HepG2 (cell line): Measurements from ENCODE around the gene CDK6. TPM values are rescaled to one million over a fixed set of nuclear protein-coding genes. Genes with fewer than 3 reads are reported as not detected.
A peak's percentile ranks its signal among the peaks of the same experiment; 100 is the strongest.

ENCODE experiments used
- ATAC-seq: fragments of 200-7000 bp; cut with Tn5 transposase; 3 replicates; pipeline ENCODE4 v1.9.1; 2020; ENCODE audit warnings: mild to moderate bottlenecking, moderate library complexity
- BruUV-seq: library from RNA; stranded (reverse); fragments of 400-500 nt; replicated peaks from 2 replicates; lab custom pipeline; 2021; lab: Mats Ljungman, UMichigan
- CTCF ChIA-PET: fragments of 300-600 bp; formaldehyde crosslinking; extraction: SDS; loops from one replicate; lab custom pipeline; 2021; ENCODE audit warnings: low total read pairs, inconsistent platforms, low intra/inter-chr PET ratio; lab: Yijun Ruan, JAX
- POLR2A ChIA-PET: fragments of 350-600 bp; sonication (Branson Sonifier 250); formaldehyde crosslinking; loops from one replicate; lab custom pipeline; 2020; ENCODE audit warnings: antibody characterized with exemption, inconsistent platforms; lab: Yijun Ruan, JAX
- DNase-seq: peaks from one replicate; pipeline ENCODE4 v3.0.0-alpha.2; 2015; ENCODE audit warnings: low spot score
- FAIRE-seq: peaks from 3 replicates; lab custom pipeline; 2011; peaks lifted over from hg19 to GRCh38; lab: Jason Lieb, UNC
- H2AFZ ChIP-seq: one replicate; pipeline ENCODE4 v1.6.1; 2011; ENCODE audit warnings: low read length, inconsistent platforms
- H3K27ac ChIP-seq: fragments of 300-600 bp; 3 replicates; pipeline ENCODE4 v1.8.0; 2011; ENCODE audit warnings: mixed run types, mild to moderate bottlenecking, mixed read lengths, low read length, inconsistent platforms; ENCODE audit not compliant: insufficient read depth; ENCODE audit errors: extremely low read length
- H3K27me3 ChIP-seq, 2 experiments: fragments of 200-600 bp in 1 of 2; 2 replicates in 1 of 2; 3 replicates in 1 of 2; pipeline versions ENCODE4 v1.6.0 to v1.8.0; 2011; ENCODE audit warnings: low read length in 2 of 2, mild to moderate bottlenecking in 2 of 2, moderate library complexity in 2 of 2, inconsistent platforms in 1 of 2; ENCODE audit not compliant: insufficient read depth in 2 of 2, control insufficient read depth in 1 of 2
- H3K36me3 ChIP-seq, 2 experiments: fragments of 200-600 bp in 1 of 2; replicated peaks in 1 of 2; 2 replicates in 1 of 2; 3 replicates in 1 of 2; pipeline versions ENCODE4 v1.5.1 to v1.8.0; 2011; ENCODE audit warnings: low read length in 2 of 2, inconsistent platforms in 1 of 2; ENCODE audit not compliant: insufficient read depth in 2 of 2, control insufficient read depth in 1 of 2
- H3K4me1 ChIP-seq: 2 replicates; pipeline ENCODE4 v1.5.1; 2012; ENCODE audit warnings: low read length, inconsistent platforms; ENCODE audit not compliant: insufficient read depth
- H3K4me2 ChIP-seq: 2 replicates; pipeline ENCODE4 v1.6.0; 2011; ENCODE audit warnings: low read depth, low read length, inconsistent platforms
- H3K4me3 ChIP-seq, 3 experiments: fragments of 200-600 bp in 1 of 3; sonication (generic), shearing (Covaris generic) in 1 of 3; replicated peaks in 1 of 3; 2 replicates each; pipeline ENCODE4 v1.5.1; 2011 to 2016; ENCODE audit warnings: low read length in 3 of 3, inconsistent platforms in 2 of 3, low read depth in 2 of 3, mild to moderate bottlenecking in 2 of 3, control low read depth in 1 of 3, mixed read lengths in 1 of 3; ENCODE audit not compliant: insufficient read depth in 1 of 3
- H3K79me2 ChIP-seq: one replicate; pipeline ENCODE4 v1.6.1; 2011; ENCODE audit warnings: low read length, inconsistent platforms; ENCODE audit not compliant: insufficient read depth
- H3K9ac ChIP-seq: 2 replicates; pipeline ENCODE4 v1.6.0; 2011; ENCODE audit warnings: mild to moderate bottlenecking, low read depth, low read length, inconsistent platforms; ENCODE audit not compliant: insufficient read depth
- H3K9me3 ChIP-seq: 2 replicates; pipeline ENCODE4 v1.5.1; 2012; ENCODE audit warnings: mild to moderate bottlenecking, low read length
- H4K20me1 ChIP-seq: 2 replicates; pipeline ENCODE4 v1.6.0; 2011; ENCODE audit warnings: inconsistent platforms, mild to moderate bottlenecking, low read length, moderate library complexity; ENCODE audit not compliant: insufficient read depth
- ADNP ChIP-seq: sonication (generic); formaldehyde crosslinking; IDR thresholded peaks from 2 replicates; pipeline ENCODE4 v1.4.0; 2020; ENCODE audit warnings: missing genetic modification reagents
- ATF7 ChIP-seq, 2 experiments: fragments of 450-650 bp in 1 of 2; sonication (generic) in 1 of 2; formaldehyde crosslinking in 1 of 2; IDR thresholded peaks; 2 replicates each; pipeline versions ENCODE4 v1.4.0 to v1.6.1; 2016 to 2020; ENCODE audit warnings: antibody characterized with exemption in 1 of 2, mild to moderate bottlenecking in 1 of 2, missing genetic modification reagents in 1 of 2
- MAFK ChIP-seq, 2 experiments: IDR thresholded peaks in 1 of 2; conservative IDR thresholded peaks in 1 of 2; 2 replicates each; pipeline ENCODE4 v1.6.1; 2011; ENCODE audit warnings: improper control_type of control experiment in 2 of 2, low read length in 2 of 2
- SYNCRIP ChIP-seq: fragments of 200-400 bp; formaldehyde crosslinking; IDR thresholded peaks from 2 replicates; pipeline ENCODE4 v1.6.1; 2018; ENCODE audit warnings: mild to moderate bottlenecking, low read depth, low read length; ENCODE audit not compliant: insufficient read depth
- ZFP36L2 ChIP-seq: sonication (generic); formaldehyde crosslinking; IDR thresholded peaks from 2 replicates; pipeline ENCODE4 v1.4.0; 2020; ENCODE audit warnings: missing genetic modification reagents
- ZNF563 ChIP-seq: sonication (generic); formaldehyde crosslinking; IDR thresholded peaks from 2 replicates; pipeline ENCODE4 v1.8.0; 2022; ENCODE audit warnings: mild to moderate bottlenecking, moderate library complexity, missing genetic modification reagents
- ZNF615 ChIP-seq: sonication (generic); formaldehyde crosslinking; IDR thresholded peaks from 2 replicates; pipeline ENCODE4 v1.5.0; 2020; ENCODE audit warnings: mild to moderate bottlenecking, missing genetic modification reagents, borderline replicate concordance
- ZNF724P ChIP-seq: sonication (generic); formaldehyde crosslinking; IDR thresholded peaks from 2 replicates; pipeline ENCODE4 v1.8.0; 2022; ENCODE audit warnings: missing genetic modification reagents, borderline replicate concordance
- ZNF775 ChIP-seq: sonication (generic); formaldehyde crosslinking; IDR thresholded peaks from 2 replicates; pipeline ENCODE4 v1.4.0; 2020; ENCODE audit warnings: missing genetic modification reagents, mild to moderate bottlenecking, moderate library complexity, borderline replicate concordance
- WGBS: methylation state at CpG from one replicate; pipeline ENCODE4 v1.1.6; 2017; ENCODE audit warnings: low lambda C conversion rate; 5-methylcytosine and 5-hydroxymethylcytosine counted together
- in situ Hi-C: cut with HindIII; loops from 2 replicates; pipeline ENCODE4 v1.10.0; 2017; ENCODE audit warnings: low pct_unique_long_range_greater_than_20kb; ENCODE audit not compliant: extremely low pct_ligation_motif_present
- intact Hi-C: fragments of 100-400 bp; cut with micrococcal nuclease; formaldehyde crosslinking; loops from one replicate; pipeline ENCODE4 v1.10.0; 2022; ENCODE audit not compliant: unreplicated experiment
- polyA plus RNA-seq, 8 experiments: library from polyadenylated mRNA; depleted of rRNA in 3 of 8; stranded (reverse) in 7 of 8; unstranded in 1 of 8; fragments of >200 nt; fragmentation: Illumina TruSeq in 4 of 8; extraction: Trizol in 4 of 8; gene quantifications; 2 replicates each; pipeline versions ENCODE4 v1.2.1 to v1.2.3, GENCODE V29; 2011 to 2016; ENCODE audit warnings: low read depth in 4 of 8, missing spikeins in 1 of 8, mixed read lengths in 1 of 8; ENCODE audit not compliant: insufficient read depth in 1 of 8
- total RNA-seq, 5 experiments: library from RNA; depleted of rRNA; stranded (reverse); fragments of >200 nt; fragmentation: Illumina TruSeq; extraction: Trizol; gene quantifications; 2 replicates each; pipeline ENCODE4 v1.2.3, GENCODE V29; 2016; ENCODE audit warnings: low read depth in 1 of 5
- TF ChIP-seq, protein P1 (sequence below): sonication (generic); formaldehyde crosslinking; IDR thresholded peaks from 2 replicates; pipeline ENCODE4 v1.4.0; 2020; ENCODE audit warnings: missing genetic modification reagents
- TF ChIP-seq, protein P2 (sequence below): sonication (generic); formaldehyde crosslinking; IDR thresholded peaks from 2 replicates; pipeline ENCODE4 v1.4.0; 2020; ENCODE audit warnings: low read depth, mild to moderate bottlenecking, missing genetic modification reagents
- TF ChIP-seq, protein P3 (sequence below): sonication (generic); formaldehyde crosslinking; IDR thresholded peaks from 2 replicates; pipeline ENCODE4 v1.4.0; 2020; ENCODE audit warnings: mild to moderate bottlenecking, missing genetic modification reagents

CDK6 gene
- total and polyA plus RNA-seq, 2 of the 13 experiments (the other 11 are each of a cell fraction or from before 2014, with no cell fraction given), result 34.6 to 90.8 TPM

DNA sequence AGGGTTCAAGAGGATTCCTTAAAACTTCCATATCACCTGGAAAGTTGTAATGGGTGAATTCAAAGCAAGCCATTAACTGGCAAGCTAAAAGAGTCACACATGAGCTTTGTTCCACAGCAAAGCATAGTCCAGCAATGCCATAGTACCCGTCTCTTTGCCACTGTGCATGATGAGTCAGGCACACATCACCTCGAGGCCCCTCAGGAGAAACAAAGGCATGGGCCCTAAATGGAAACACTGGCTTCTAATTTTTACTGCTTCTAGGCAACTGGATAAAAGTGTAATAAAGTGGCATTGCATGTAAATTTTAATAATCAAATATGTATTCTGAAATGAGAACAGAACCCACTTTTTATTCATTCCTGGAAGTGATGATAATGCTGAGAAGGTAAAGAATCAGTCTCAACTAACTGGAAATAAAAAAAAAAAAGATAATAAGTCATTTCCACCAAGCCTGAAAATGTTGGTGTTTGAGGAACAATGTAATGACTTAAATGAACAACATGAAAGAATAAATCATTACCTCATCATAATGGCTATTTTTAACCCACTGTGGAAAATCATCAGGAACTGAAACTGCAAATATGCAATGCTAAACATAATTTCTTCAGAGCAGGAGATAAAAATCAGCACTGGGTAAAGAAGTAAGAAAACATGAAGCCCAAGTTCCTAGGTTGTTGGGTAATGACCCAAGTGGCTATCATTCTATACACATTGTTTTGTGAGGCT, 104.9 kb downstream of the CDK6 start:
- 85% methylated on average over 2 of the region's 2 CpGs for WGBS
- Histone ChIP-seq H3K4me1 (peaks cover 1% of the 10 kb centered on the region; the same call in 1 of the 2 replicates), H3K9ac (no peak overlapping the region), H2AFZ (no peak overlapping the region), H3K27me3 (no peaks in the 10 kb centered on the region), H3K4me3 (no peak overlapping the region), H4K20me1 (peaks cover 4% of the 10 kb centered on the region; the same call in 1 of the 2 replicates), H3K36me3 (peaks cover 6 to 58% of the 10 kb centered on the region in 2 experiments), H3K4me2 (no peak overlapping the region), H3K9me3 (no peaks in the 10 kb centered on the region), H3K27ac (no peak overlapping the region), H3K79me2 (peaks cover 86% of the 10 kb centered on the region)
- POLR2A ChIA-PET, result no interaction called here
- no peak for ATAC-seq
- BruUV-seq, result no TSS peak
- CTCF ChIA-PET, result no interaction called here
- in situ Hi-C loops, result no loop called here
- no peak for FAIRE-seq
- DNase-seq, result no peak
- intact Hi-C loops, result no loop called here
- no peak for TF ChIP-seq SYNCRIP
- TF ChIP-seq ZNF775 (CRISPR knock-in tag), result no peak
- peak; percentile 65; the same call in 1 of the 2 replicates for TF ChIP-seq ATF7 (IDR thresholded peaks at IDR 0.05)
- TF ChIP-seq ATF7 (CRISPR knock-in tag; IDR thresholded peaks at IDR 0.05), result no peak
- TF ChIP-seq, protein P1, sequence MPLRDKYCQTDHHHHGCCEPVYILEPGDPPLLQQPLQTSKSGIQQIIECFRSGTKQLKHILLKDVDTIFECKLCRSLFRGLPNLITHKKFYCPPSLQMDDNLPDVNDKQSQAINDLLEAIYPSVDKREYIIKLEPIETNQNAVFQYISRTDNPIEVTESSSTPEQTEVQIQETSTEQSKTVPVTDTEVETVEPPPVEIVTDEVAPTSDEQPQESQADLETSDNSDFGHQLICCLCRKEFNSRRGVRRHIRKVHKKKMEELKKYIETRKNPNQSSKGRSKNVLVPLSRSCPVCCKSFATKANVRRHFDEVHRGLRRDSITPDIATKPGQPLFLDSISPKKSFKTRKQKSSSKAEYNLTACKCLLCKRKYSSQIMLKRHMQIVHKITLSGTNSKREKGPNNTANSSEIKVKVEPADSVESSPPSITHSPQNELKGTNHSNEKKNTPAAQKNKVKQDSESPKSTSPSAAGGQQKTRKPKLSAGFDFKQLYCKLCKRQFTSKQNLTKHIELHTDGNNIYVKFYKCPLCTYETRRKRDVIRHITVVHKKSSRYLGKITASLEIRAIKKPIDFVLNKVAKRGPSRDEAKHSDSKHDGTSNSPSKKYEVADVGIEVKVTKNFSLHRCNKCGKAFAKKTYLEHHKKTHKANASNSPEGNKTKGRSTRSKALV (CRISPR knock-in tag), result no peak
- TF ChIP-seq MAFK (conservative IDR thresholded peaks at IDR 0.05 in 1 of 2, IDR thresholded peaks at IDR 0.05 in 1 of 2; ENCODE audit: low read length in 2 of 2), result 0 out of 4 replicates have a peak, but pooled peaks have one; percentile 17 to 19
- no peak for TF ChIP-seq ZFP36L2
- TF ChIP-seq ZNF563, result no peak
- no peak for TF ChIP-seq ADNP (CRISPR knock-in tag)
- TF ChIP-seq, protein P2, sequence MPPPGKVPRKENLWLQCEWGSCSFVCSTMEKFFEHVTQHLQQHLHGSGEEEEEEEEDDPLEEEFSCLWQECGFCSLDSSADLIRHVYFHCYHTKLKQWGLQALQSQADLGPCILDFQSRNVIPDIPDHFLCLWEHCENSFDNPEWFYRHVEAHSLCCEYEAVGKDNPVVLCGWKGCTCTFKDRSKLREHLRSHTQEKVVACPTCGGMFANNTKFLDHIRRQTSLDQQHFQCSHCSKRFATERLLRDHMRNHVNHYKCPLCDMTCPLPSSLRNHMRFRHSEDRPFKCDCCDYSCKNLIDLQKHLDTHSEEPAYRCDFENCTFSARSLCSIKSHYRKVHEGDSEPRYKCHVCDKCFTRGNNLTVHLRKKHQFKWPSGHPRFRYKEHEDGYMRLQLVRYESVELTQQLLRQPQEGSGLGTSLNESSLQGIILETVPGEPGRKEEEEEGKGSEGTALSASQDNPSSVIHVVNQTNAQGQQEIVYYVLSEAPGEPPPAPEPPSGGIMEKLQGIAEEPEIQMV, result no peak
- no peak for TF ChIP-seq ZNF724P
- no peak for TF ChIP-seq ZNF615 (CRISPR knock-in tag)
- TF ChIP-seq, protein P3, sequence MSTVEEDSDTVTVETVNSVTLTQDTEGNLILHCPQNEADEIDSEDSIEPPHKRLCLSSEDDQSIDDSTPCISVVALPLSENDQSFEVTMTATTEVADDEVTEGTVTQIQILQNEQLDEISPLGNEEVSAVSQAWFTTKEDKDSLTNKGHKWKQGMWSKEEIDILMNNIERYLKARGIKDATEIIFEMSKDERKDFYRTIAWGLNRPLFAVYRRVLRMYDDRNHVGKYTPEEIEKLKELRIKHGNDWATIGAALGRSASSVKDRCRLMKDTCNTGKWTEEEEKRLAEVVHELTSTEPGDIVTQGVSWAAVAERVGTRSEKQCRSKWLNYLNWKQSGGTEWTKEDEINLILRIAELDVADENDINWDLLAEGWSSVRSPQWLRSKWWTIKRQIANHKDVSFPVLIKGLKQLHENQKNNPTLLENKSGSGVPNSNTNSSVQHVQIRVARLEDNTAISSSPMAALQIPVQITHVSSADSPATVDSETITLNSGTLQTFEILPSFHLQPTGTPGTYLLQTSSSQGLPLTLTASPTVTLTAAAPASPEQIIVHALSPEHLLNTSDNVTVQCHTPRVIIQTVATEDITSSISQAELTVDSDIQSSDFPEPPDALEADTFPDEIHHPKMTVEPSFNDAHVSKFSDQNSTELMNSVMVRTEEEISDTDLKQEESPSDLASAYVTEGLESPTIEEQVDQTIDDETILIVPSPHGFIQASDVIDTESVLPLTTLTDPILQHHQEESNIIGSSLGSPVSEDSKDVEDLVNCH (CRISPR knock-in tag), result no peak
